H1 (cell line): ENCODE data around the gene HMOX2. TPM values are rescaled to one million over a fixed set of nuclear protein-coding genes. Genes with fewer than 3 reads are reported as not detected.

ENCODE experiments used
- SIN3A ChIP-seq, 2 experiments: IDR thresholded peaks in 1 of 2; conservative IDR thresholded peaks in 1 of 2; 2 replicates each; pipeline ENCODE4 v1.6.1; 2011 to 2012; ENCODE audit warnings: low read length in 2 of 2, improper control_type of control experiment in 1 of 2, low read depth in 1 of 2, mild to moderate bottlenecking in 1 of 2
- polyA plus RNA-seq, 7 experiments: library from polyadenylated mRNA; depleted of rRNA in 3 of 7; stranded (reverse) in 5 of 7; unstranded in 2 of 7; fragments of >200 nt in 5 of 7; fragments of 200-250 nt in 2 of 7; gene quantifications; 1 replicate in 5 of 7; 2 replicates in 1 of 7; 4 replicates in 1 of 7; pipeline versions ENCODE4 v1.2.1 to v1.2.3, GENCODE V29; 2011 to 2013; ENCODE audit warnings: missing spikeins in 2 of 7, mixed read lengths in 2 of 7
- total RNA-seq: library from RNA; stranded (reverse); fragmentation: NEBNext Ultra II Directional; extraction: Animal tissue kit (Norgen Biotek cat#: 25700); gene quantifications from 2 replicates; pipeline ENCODE4 v1.2.1, GENCODE V29; 2021

The HMOX2 gene
- total and polyA plus RNA-seq, 2 of the 8 experiments (the other 6 are each of a cell fraction or from before 2014, with no cell fraction given), result 36.5 to 48.4 TPM

GRCh38 chr16:4500272-4500671 lies 24.1 kb downstream of the HMOX2 start (continued):
- TF ChIP-seq SIN3A (conservative IDR thresholded peaks at IDR 0.05 in 1 of 2, IDR thresholded peaks at IDR 0.05 in 1 of 2; ENCODE audit: low read depth in 1 of 2, low read length in 2 of 2), result no peak
